ENCODE measurements around the gene UGT1A7. TPM values are rescaled to one million over a fixed set of nuclear protein-coding genes. Genes with fewer than 3 reads are reported as not detected.
"Not testable (repeated sequence)": the region's sequence is repeated elsewhere in the genome, so short reads cannot be mapped to it uniquely, and the experiment has no call there.

Gene UGT1A7
- total RNA-seq, result not detected

DNA sequence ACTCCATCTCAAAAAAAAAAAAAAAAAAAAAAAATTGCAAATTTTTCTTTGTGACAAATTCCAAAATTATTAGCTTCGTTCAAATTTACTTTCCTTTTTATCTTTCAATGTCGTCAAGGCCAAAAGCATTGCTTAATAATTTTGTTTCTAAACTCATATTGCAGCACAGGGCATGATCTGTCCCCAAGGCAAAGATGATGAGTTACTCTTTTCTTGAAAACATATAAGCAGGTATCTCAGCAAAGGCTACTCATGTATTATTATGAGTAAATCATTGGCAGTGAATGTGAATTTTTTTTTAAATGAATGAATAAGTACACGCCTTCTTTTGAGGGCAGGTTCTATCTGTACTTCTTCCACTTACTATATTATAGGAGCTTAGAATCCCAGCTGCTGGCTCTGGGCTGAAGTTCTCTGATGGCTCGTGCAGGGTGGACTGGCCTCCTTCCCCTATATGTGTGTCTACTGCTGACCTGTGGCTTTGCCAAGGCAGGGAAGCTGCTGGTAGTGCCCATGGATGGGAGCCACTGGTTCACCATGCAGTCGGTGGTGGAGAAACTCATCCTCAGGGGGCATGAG, at the start of gene UGT1A7:
Gene UGT1A7, plus strand, starts transcription at position 381 of the 579 bp plus-strand sequence. Its CDS starts 37 bp downstream, at position 418.
- ChIA-PET POLR2A (no interaction called here), CTCF (no interaction called here)
- H3K4me3 Mint-ChIP-seq, result no peak within 1 kb of the TSS
- H3K27ac Mint-ChIP-seq, result no peak within 1 kb of the TSS
- no peaks in the 10 kb centered on the region for H3K4me1 Mint-ChIP-seq
- peaks cover 22% of the 10 kb centered on the region for H3K27me3 Mint-ChIP-seq
- no peak for DNase-seq
- no peaks in the 10 kb centered on the region for H3K9me3 Mint-ChIP-seq
- no peaks in the 10 kb centered on the region for H3K36me3 Mint-ChIP-seq (ENCODE audit: low read depth)

DNA sequence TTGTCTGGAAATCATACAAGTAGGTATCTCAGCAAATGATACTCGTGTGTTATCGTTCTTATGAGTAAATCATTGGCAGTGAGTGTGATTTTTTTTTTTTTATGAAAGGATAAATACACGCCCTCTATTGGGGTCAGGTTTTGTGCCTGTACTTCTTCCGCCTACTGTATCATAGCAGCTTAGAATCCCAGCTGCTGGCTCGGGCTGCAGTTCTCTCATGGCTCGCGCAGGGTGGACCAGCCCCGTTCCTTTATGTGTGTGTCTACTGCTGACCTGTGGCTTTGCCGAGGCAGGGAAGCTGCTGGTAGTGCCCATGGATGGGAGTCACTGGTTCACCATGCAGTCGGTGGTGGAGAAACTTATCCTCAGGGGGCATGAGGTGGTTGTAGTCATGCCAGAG, 45.4 kb upstream of the UGT1A7 start, which contains the start of gene UGT1A10:
Gene UGT1A10, plus strand, starts transcription at position 143 of the 400 bp plus-strand sequence. Its CDS starts 75 bp downstream, at position 218.
- H3K4me3 Mint-ChIP-seq; POLR2A ChIA-PET; H3K9me3 Mint-ChIP-seq; H3K36me3 Mint-ChIP-seq (ENCODE audit: low read depth); CTCF ChIA-PET; H3K4me1 Mint-ChIP-seq; DNase-seq; H3K27ac Mint-ChIP-seq: not testable (repeated sequence)
- peaks cover 31% of the 10 kb centered on the region for H3K27me3 Mint-ChIP-seq

DNA sequence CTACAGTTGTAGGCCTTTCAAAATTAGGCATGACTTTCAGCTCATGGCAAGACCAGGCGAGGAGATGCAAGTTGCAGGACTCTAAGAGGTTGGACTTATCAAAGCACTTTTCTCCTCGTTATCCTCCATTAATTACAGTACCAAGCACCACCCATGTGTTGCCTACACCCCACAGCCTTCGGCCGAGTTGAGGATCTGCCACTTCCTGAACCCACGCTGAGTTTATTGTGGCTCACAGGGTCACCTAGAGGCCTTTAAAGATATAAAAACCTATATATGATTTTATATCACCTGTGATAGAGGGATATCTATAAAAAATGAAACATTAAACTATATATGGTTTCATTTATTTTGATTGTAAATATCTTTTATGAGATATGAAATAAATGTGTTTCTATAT, 42.9 kb upstream of the UGT1A7 start:
- Mint-ChIP-seq H3K4me3 (no peak overlapping the region), H3K27ac (no peak overlapping the region), H3K9me3 (no peaks in the 10 kb centered on the region), H3K4me1 (no peaks in the 10 kb centered on the region), H3K27me3 (peaks cover 16% of the 10 kb centered on the region), H3K36me3 (ENCODE audit: low read depth) (no peaks in the 10 kb centered on the region)
- ChIA-PET CTCF (no interaction called here), POLR2A (no interaction called here)
- no peak for DNase-seq

DNA sequence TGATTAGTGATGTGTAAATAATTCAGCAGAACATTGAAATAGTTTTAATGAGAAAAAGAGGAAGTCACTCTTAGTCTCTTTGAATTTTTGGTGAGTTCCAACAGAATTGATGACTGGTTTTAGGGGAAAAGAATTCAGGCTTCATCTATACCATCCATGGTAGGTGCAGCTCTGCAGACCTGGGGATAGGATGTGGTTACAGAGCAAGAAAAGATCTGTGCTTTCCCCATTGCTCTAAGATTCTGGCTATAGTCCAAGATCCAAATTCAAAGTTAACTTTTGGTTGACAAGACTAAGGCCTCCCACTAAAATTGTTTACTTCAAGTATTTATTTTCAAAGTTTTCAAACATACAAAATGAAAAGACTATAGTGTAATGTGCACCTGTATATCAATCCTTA, 41.8 kb upstream of the UGT1A7 start:
- H3K9me3 Mint-ChIP-seq, result peaks cover 5% of the 10 kb centered on the region
- no peak overlapping the region for H3K4me3 Mint-ChIP-seq
- no peaks in the 10 kb centered on the region for H3K4me1 Mint-ChIP-seq
- CTCF ChIA-PET, result no interaction called here
- H3K27me3 Mint-ChIP-seq, result peaks cover 9% of the 10 kb centered on the region
- DNase-seq, result no peak
- no peaks in the 10 kb centered on the region for H3K36me3 Mint-ChIP-seq (ENCODE audit: low read depth)
- no peak overlapping the region for H3K27ac Mint-ChIP-seq
- POLR2A ChIA-PET, result no interaction called here

DNA sequence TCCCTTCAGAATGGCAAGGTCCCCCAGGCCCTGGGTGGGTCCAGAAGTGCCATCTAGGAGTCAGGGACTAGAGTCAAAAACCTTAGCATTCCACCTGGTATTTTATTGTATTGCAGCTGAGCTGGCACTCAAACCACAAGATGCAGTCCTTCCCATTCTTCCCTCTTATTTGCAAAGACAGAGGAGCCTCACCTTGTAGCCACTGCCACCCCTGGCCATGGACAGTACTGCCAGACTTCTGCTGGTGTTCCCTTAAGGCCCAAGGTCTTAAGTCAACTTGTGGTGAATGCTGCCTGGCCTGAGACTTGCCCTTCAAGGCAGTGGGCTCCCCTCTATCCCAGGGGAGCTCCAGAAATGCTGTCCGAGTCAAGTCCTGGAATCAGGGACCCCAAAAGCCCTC, 38.6 kb upstream of the UGT1A7 start:
- Mint-ChIP-seq H3K9me3 (peaks cover 16% of the 10 kb centered on the region), H3K27ac (no peak overlapping the region), H3K4me3 (no peak overlapping the region), H3K36me3 (ENCODE audit: low read depth) (peaks cover 4% of the 10 kb centered on the region), H3K27me3 (peaks cover 14% of the 10 kb centered on the region), H3K4me1 (no peaks in the 10 kb centered on the region)
- no peak for DNase-seq
- POLR2A ChIA-PET, result no interaction called here
- CTCF ChIA-PET, result no interaction called here

DNA sequence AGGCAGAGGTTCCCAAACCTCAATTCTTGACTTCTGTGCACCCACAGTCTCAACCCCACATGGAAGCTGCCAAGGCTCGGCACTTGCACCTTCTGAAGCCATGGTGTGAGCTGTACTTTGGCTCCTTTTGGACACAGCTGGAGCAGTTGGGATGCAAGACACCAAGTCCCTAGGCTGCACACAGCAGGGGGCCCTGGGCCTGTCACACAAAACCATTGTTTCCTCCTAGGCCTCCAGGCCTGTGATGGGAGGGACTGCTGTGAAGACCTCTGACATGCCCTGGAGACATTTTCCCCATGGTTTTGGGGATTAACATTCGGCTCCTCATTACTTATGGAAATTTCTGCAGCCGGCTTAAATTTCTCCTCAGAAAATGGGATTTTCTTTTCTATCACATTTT, 35.7 kb upstream of the UGT1A7 start:
- CTCF ChIA-PET; H3K4me1 Mint-ChIP-seq; H3K36me3 Mint-ChIP-seq (ENCODE audit: low read depth); DNase-seq; H3K4me3 Mint-ChIP-seq; POLR2A ChIA-PET; H3K27ac Mint-ChIP-seq: not testable (repeated sequence)
- peaks cover 16% of the 10 kb centered on the region for H3K9me3 Mint-ChIP-seq
- H3K27me3 Mint-ChIP-seq, result peaks cover 17% of the 10 kb centered on the region

DNA sequence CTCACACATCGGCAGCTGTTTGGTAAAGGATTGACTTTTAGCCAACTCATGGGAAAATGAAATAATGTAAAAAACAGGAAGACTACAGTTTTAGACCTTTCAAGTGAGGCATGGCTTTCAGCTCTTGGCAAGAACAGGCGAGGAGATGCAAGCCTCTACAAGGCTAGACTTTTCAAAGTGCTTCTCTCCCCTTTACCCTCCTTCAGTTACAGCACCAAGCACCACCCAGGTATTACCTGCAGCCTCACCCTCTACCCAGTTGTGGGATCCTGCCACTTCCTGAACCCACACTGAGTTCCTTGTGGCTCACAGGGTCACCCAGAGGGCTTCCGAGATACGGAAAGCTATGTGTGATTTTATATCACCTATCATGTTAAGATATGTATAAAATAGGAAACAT, 30.7 kb upstream of the UGT1A7 start:
- H3K27ac Mint-ChIP-seq, result no peak overlapping the region
- peaks cover 20% of the 10 kb centered on the region for H3K27me3 Mint-ChIP-seq
- DNase-seq, result no peak
- peaks cover 4% of the 10 kb centered on the region for H3K36me3 Mint-ChIP-seq (ENCODE audit: low read depth)
- no peaks in the 10 kb centered on the region for H3K4me1 Mint-ChIP-seq
- ChIA-PET CTCF (no interaction called here), POLR2A (no interaction called here)
- no peak overlapping the region for H3K4me3 Mint-ChIP-seq
- H3K9me3 Mint-ChIP-seq, result peaks cover 11% of the 10 kb centered on the region

DNA sequence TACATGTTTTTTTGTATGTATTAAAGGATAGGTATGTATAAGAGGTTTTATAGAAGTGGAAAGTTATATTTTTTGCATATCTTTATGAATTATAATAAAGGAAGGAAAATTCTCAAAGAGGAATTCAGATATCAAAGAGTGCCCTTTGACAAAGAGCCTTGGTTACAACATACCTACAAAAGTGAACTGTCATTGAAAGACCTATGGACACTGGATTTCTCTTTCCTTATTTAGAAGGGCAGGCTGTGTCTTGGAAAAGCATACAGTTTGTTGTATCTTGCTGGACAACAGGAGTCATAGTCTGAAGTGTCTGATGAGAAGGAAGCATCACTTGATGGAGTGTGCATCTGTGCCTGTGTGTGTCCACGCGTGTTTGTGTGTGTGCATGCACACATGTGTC, 30.3 kb upstream of the UGT1A7 start:
- Mint-ChIP-seq H3K36me3 (ENCODE audit: low read depth) (peaks cover 2% of the 10 kb centered on the region), H3K4me3 (no peak overlapping the region), H3K4me1 (peaks cover under 1% of the 10 kb centered on the region), H3K9me3 (peaks cover 9% of the 10 kb centered on the region), H3K27ac (no peak overlapping the region), H3K27me3 (peaks cover 20% of the 10 kb centered on the region)
- DNase-seq, result no peak
- ChIA-PET POLR2A (no interaction called here), CTCF (no interaction called here)

DNA sequence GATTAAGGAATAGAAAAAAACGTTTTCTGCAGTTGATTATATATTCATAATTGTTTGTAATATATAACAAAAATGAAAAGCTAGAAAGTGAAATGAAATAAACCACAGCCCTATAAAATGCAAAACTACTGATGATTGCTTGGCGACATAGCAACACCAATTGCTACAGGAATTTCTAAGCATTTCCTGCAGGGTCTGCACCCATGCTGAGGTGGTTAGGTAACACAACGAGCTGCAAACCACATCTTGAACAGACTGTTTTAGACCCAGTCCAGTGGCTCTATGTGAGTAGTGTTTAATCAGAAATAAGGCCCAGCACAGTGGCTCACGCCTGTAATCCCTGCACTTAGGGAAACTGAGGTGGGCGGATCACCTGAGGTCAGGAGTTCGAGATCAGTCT, 27.2 kb upstream of the UGT1A7 start:
- H3K4me3 Mint-ChIP-seq, result no peak overlapping the region
- H3K4me1 Mint-ChIP-seq, result peaks cover 3% of the 10 kb centered on the region
- no peak for DNase-seq
- no peaks in the 10 kb centered on the region for H3K9me3 Mint-ChIP-seq
- no peak overlapping the region for H3K27ac Mint-ChIP-seq
- ChIA-PET POLR2A (no interaction called here), CTCF (no interaction called here)
- H3K36me3 Mint-ChIP-seq (ENCODE audit: low read depth), result no peaks in the 10 kb centered on the region
- H3K27me3 Mint-ChIP-seq, result peaks cover 29% of the 10 kb centered on the region

DNA sequence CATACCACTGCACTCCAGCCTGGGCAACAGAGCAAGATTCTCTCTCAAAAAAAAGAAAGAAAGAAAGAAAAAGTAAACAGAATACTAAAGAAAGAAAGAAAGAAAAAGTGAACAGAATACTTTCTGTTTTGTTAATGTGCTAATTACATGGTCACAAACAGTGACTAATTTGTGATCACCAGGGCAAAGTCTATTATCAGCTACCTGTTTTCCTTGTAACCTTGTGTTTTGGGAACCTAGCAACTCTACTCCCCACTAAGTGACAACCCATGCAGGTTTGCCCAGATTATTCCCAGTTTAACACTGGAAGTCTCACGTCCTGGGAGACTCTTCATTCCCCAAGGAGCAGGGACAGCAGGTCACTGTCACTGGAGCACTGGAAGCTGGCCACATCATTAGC, 26.7 kb upstream of the UGT1A7 start:
- no peak overlapping the region for H3K4me3 Mint-ChIP-seq

DNA sequence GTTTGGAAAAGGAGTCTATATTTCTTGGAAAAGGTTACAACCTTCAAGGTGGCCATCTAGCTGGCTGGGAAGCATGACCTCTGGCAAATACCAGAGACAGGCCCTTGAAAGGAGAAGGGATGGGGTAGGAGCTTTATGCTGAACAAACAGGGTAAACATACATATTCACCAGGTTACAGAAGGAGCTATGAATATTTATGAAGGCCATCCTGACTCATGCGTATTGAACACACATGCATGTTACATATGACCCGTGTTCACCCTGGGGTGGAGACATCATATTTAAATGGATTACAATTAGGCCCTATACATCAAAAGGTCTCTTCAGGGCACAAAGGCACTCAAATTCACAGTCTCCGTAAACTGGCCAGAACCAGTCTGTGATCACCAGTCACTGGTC, 25.8 kb upstream of the UGT1A7 start:
- CTCF ChIA-PET; H3K4me3 Mint-ChIP-seq; H3K9me3 Mint-ChIP-seq; DNase-seq; H3K36me3 Mint-ChIP-seq (ENCODE audit: low read depth); H3K4me1 Mint-ChIP-seq; POLR2A ChIA-PET; H3K27ac Mint-ChIP-seq: not testable (repeated sequence)
- H3K27me3 Mint-ChIP-seq, result peaks cover 36% of the 10 kb centered on the region

More for the DNA sequence above, 26.7 kb upstream of the UGT1A7 start:
- H3K9me3 Mint-ChIP-seq, result no peaks in the 10 kb centered on the region
- ChIA-PET CTCF (no interaction called here), POLR2A (no interaction called here)
- peaks cover 35% of the 10 kb centered on the region for H3K27me3 Mint-ChIP-seq
- DNase-seq, result no peak
- H3K4me1 Mint-ChIP-seq, result peaks cover 3% of the 10 kb centered on the region
- H3K27ac Mint-ChIP-seq, result no peak overlapping the region
- H3K36me3 Mint-ChIP-seq (ENCODE audit: low read depth), result no peaks in the 10 kb centered on the region

DNA sequence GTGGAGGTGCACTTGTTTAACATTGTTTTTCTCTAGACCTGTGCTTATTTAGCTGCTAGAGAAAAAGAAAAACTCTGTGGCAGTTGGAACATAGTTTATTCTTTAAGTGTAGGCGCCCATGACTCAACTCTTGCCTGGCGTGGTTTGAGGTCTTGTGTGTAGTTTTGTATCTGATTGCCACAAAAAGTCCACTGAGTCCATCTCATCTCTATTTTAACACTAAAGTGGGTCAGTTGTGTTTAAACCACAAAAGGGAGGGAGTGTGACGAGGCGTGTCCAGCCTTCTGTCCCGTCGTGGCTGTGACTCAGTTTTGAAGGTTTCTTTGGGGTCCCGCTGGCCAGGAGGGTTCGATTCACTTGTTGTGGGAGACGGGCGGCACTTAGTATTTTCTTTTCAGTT, 25.3 kb upstream of the UGT1A7 start:
- no peaks in the 10 kb centered on the region for H3K36me3 Mint-ChIP-seq (ENCODE audit: low read depth)
- H3K27me3 Mint-ChIP-seq, result peaks cover 39% of the 10 kb centered on the region
- ChIA-PET CTCF (no interaction called here), POLR2A (interaction anchor here (0.6 kb wide), 1 partner anchor 29 kb away, joined by 3 read pairs; no protein-coding TSS in a partner anchor)
- no peak for DNase-seq
- peaks cover 3% of the 10 kb centered on the region for H3K4me1 Mint-ChIP-seq
- H3K4me3 Mint-ChIP-seq, result no peak overlapping the region
- no peaks in the 10 kb centered on the region for H3K9me3 Mint-ChIP-seq
- H3K27ac Mint-ChIP-seq, result no peak overlapping the region

DNA sequence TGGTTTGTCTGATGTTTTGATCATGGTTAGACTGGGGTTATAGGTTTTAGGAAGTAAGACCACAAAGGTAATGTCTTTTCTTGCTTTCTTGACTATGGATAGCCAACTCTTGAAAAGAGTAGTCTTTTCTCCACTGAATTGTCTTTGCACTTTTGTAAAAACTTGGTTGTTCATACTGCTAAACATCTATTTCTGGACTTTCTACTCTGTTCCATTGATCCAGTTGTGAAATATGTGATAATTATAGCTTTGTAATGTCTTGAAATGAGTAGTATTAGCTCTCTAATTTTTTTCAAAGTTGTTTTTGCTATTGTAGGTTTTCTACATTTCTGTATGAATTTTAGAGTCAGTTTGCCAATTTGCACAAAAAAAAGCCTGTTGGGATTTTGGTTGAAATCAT, 23.1 kb upstream of the UGT1A7 start:
- POLR2A ChIA-PET, result no interaction called here
- peaks cover 3% of the 10 kb centered on the region for H3K4me1 Mint-ChIP-seq

DNA sequence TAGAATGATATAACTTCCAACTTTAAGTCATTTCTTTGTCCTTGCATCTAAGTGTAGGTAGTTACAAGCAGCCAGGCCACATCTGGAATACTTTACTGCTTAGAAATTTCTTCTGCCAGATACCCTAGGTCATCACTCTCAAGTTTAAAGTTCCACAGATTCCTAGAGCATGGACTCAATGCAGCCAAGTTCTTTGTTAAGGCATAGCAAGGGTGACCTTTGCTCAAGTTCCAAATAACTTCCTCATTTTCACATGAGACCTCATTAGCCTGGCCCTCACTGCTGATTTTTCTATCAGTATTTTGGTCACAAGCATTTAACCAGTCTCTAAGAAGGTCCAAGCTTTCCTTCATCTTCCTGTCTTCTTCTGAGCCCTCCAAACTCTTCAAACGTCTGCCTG, 17.8 kb upstream of the UGT1A7 start:
- H3K27ac Mint-ChIP-seq, result no peak overlapping the region
- DNase-seq, result no peak
- CTCF ChIA-PET, result no interaction called here
- POLR2A ChIA-PET, result no interaction called here
- no peaks in the 10 kb centered on the region for H3K9me3 Mint-ChIP-seq
- H3K36me3 Mint-ChIP-seq (ENCODE audit: low read depth), result no peaks in the 10 kb centered on the region
- H3K4me1 Mint-ChIP-seq, result no peaks in the 10 kb centered on the region
- peaks cover 33% of the 10 kb centered on the region for H3K27me3 Mint-ChIP-seq
- no peak overlapping the region for H3K4me3 Mint-ChIP-seq

More for the DNA sequence above, 23.1 kb upstream of the UGT1A7 start:
- H3K27ac Mint-ChIP-seq, result no peak overlapping the region
- CTCF ChIA-PET, result no interaction called here
- no peak for DNase-seq
- H3K27me3 Mint-ChIP-seq, result peaks cover 40% of the 10 kb centered on the region
- no peak overlapping the region for H3K4me3 Mint-ChIP-seq
- no peaks in the 10 kb centered on the region for H3K36me3 Mint-ChIP-seq (ENCODE audit: low read depth)
- H3K9me3 Mint-ChIP-seq, result no peaks in the 10 kb centered on the region
